Measurements from ENCODE around the gene PSME3. TPM values are rescaled to one million over a fixed set of nuclear protein-coding genes. Genes with fewer than 3 reads are reported as not detected.
"Not testable (repeated sequence)": the region's sequence is repeated elsewhere in the genome, so short reads cannot be mapped to it uniquely, and the experiment has no call there.

PSME3 gene
- total RNA-seq, 1 experiment from 2014 or later, result 192 TPM

DNA sequence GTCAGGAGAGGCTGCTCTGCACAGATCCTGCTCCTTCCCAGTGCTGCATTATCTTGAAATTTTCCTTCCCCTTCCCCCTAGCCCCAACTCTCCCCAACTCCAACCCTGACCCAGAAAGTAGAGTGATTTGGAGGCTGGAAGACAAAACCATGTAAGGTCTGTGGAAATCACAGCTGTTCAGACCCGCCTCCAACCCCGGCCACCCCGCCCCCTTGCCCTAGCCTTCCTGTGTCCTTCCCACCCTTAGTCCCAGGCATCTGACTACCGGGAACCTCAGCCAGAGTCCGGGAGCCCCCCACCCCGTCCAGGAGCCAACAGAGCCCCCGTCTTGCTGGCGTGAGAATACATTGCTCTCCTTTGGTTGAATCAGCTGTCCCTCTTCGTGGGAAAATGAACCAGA is 17.8 kb downstream of the PSME3 start, which contains the start of gene AOC3:
AOC3 (plus strand) TSS at position 246 of the 400 bp plus-strand sequence; CDS start at position 391, 145 bp downstream.
- H3K27ac Mint-ChIP-seq, result no peak within 1 kb of the TSS; the same call in 1 of the 2 replicates
- no peaks in the 10 kb centered on the region for H3K27me3 Mint-ChIP-seq (ENCODE audit: low read depth)
- CTCF ChIA-PET, result interaction anchor here (0.6 to 0.8 kb wide), 3 partner anchors 27 to 1499 kb away, joined by 3 to 6 read pairs (median 3); partner anchors contain the start of gene BECN1
- H3K36me3 Mint-ChIP-seq, result no peaks in the 10 kb centered on the region; the same call in 1 of the 2 replicates
- H3K4me1 Mint-ChIP-seq, result no peaks in the 10 kb centered on the region; the same call in 1 of the 2 replicates
- TF ChIP-seq, protein P1, sequence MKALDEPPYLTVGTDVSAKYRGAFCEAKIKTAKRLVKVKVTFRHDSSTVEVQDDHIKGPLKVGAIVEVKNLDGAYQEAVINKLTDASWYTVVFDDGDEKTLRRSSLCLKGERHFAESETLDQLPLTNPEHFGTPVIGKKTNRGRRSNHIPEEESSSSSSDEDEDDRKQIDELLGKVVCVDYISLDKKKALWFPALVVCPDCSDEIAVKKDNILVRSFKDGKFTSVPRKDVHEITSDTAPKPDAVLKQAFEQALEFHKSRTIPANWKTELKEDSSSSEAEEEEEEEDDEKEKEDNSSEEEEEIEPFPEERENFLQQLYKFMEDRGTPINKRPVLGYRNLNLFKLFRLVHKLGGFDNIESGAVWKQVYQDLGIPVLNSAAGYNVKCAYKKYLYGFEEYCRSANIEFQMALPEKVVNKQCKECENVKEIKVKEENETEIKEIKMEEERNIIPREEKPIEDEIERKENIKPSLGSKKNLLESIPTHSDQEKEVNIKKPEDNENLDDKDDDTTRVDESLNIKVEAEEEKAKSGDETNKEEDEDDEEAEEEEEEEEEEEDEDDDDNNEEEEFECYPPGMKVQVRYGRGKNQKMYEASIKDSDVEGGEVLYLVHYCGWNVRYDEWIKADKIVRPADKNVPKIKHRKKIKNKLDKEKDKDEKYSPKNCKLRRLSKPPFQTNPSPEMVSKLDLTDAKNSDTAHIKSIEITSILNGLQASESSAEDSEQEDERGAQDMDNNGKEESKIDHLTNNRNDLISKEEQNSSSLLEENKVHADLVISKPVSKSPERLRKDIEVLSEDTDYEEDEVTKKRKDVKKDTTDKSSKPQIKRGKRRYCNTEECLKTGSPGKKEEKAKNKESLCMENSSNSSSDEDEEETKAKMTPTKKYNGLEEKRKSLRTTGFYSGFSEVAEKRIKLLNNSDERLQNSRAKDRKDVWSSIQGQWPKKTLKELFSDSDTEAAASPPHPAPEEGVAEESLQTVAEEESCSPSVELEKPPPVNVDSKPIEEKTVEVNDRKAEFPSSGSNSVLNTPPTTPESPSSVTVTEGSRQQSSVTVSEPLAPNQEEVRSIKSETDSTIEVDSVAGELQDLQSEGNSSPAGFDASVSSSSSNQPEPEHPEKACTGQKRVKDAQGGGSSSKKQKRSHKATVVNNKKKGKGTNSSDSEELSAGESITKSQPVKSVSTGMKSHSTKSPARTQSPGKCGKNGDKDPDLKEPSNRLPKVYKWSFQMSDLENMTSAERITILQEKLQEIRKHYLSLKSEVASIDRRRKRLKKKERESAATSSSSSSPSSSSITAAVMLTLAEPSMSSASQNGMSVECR (CRISPR knock-in tag; IDR thresholded peaks at IDR 0.05; ENCODE audit: borderline replicate concordance), result no peak
- TF ChIP-seq, protein P2, sequence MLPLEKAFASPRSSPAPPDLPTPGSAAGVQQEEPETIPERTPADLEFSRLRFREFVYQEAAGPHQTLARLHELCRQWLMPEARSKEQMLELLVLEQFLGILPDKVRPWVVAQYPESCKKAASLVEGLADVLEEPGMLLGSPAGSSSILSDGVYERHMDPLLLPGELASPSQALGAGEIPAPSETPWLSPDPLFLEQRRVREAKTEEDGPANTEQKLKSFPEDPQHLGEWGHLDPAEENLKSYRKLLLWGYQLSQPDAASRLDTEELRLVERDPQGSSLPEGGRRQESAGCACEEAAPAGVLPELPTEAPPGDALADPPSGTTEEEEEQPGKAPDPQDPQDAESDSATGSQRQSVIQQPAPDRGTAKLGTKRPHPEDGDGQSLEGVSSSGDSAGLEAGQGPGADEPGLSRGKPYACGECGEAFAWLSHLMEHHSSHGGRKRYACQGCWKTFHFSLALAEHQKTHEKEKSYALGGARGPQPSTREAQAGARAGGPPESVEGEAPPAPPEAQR (CRISPR knock-in tag; IDR thresholded peaks at IDR 0.05), result no peak
- TF ChIP-seq, protein P3, sequence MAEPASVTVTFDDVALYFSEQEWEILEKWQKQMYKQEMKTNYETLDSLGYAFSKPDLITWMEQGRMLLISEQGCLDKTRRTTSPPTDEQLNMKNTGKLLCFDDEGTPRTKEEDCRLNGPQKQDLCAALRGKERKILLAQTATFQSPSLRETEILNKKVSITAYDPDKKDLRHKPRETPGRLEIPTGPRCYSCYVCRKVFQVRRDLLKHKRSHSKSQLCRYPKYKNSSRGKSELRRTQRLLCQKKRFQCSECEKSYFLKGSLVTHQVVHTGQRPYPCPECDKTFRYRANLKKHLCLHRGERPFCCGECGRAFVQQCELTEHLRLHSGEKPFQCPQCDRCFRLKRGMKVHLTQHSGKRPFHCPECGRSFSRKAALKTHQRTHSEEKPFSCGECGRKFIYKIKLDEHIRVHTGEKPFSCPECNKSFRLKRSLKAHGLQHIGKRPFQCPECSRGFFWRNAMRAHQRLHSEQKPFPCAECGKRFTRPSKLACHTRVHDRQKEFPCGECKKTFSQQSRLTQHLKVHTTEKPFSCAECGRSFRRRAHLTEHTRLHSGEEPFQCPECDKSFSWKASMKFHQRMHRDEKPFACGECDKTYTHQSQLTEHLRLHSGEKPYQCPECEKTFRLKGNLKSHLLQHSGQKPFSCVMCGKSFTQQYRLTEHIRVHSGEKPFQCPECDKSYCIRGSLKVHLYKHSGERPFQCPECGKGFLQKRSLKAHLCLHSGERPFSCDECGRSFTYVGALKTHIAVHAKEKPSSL (CRISPR knock-in tag; conservative IDR thresholded peaks at IDR 0.05), result no peak
- TF ChIP-seq ATF1 (CRISPR knock-in tag; IDR thresholded peaks at IDR 0.05) (no peak), EMX1 (CRISPR knock-in tag; IDR thresholded peaks at IDR 0.05) (no peak), HMGA2 (CRISPR knock-in tag; IDR thresholded peaks at IDR 0.05) (no peak), CBFB (CRISPR knock-in tag; IDR thresholded peaks at IDR 0.05; ENCODE audit: low read depth) (no peak), ESRRA (CRISPR knock-in tag; IDR thresholded peaks at IDR 0.05; ENCODE audit: borderline replicate concordance) (no peak), FOXJ3 (CRISPR knock-in tag; IDR thresholded peaks at IDR 0.05; ENCODE audit: borderline replicate concordance) (no peak), TP53 (CRISPR knock-in tag; IDR thresholded peaks at IDR 0.05) (no peak), JUN (CRISPR knock-in tag; IDR thresholded peaks at IDR 0.05) (no peak), KAT7 (CRISPR knock-in tag; IDR thresholded peaks at IDR 0.05; ENCODE audit: borderline replicate concordance) (no peak)
- TF ChIP-seq, protein P4, sequence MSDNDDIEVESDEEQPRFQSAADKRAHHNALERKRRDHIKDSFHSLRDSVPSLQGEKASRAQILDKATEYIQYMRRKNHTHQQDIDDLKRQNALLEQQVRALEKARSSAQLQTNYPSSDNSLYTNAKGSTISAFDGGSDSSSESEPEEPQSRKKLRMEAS (CRISPR knock-in tag; IDR thresholded peaks at IDR 0.05), result no peak
- TF ChIP-seq, protein P5, sequence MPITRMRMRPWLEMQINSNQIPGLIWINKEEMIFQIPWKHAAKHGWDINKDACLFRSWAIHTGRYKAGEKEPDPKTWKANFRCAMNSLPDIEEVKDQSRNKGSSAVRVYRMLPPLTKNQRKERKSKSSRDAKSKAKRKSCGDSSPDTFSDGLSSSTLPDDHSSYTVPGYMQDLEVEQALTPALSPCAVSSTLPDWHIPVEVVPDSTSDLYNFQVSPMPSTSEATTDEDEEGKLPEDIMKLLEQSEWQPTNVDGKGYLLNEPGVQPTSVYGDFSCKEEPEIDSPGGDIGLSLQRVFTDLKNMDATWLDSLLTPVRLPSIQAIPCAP (CRISPR knock-in tag; IDR thresholded peaks at IDR 0.05), result no peak
- TF ChIP-seq, protein P6, sequence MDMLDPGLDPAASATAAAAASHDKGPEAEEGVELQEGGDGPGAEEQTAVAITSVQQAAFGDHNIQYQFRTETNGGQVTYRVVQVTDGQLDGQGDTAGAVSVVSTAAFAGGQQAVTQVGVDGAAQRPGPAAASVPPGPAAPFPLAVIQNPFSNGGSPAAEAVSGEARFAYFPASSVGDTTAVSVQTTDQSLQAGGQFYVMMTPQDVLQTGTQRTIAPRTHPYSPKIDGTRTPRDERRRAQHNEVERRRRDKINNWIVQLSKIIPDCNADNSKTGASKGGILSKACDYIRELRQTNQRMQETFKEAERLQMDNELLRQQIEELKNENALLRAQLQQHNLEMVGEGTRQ (CRISPR knock-in tag; IDR thresholded peaks at IDR 0.05), result no peak
- TF ChIP-seq, protein P7, sequence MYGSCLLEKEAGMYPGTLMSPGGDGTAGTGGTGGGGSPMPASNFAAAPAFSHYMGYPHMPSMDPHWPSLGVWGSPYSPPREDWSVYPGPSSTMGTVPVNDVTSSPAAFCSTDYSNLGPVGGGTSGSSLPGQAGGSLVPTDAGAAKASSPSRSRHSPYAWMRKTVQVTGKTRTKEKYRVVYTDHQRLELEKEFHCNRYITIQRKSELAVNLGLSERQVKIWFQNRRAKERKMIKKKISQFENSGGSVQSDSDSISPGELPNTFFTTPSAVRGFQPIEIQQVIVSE (CRISPR knock-in tag; IDR thresholded peaks at IDR 0.05; ENCODE audit: borderline replicate concordance), result no peak
- no peaks in the 10 kb centered on the region for H3K9me3 Mint-ChIP-seq
- no peak for DNase-seq (ENCODE audit: low spot score)
- POLR2A ChIA-PET, result interaction anchor here (0.6 kb wide), 1 partner anchor 17 kb away, joined by 3 read pairs; the partner anchor contains the start of gene PSME3
- ATAC-seq, result peak; percentile 36; the same call in 1 of the 2 replicates
- no peak within 1 kb of the TSS for H3K4me3 Mint-ChIP-seq

DNA sequence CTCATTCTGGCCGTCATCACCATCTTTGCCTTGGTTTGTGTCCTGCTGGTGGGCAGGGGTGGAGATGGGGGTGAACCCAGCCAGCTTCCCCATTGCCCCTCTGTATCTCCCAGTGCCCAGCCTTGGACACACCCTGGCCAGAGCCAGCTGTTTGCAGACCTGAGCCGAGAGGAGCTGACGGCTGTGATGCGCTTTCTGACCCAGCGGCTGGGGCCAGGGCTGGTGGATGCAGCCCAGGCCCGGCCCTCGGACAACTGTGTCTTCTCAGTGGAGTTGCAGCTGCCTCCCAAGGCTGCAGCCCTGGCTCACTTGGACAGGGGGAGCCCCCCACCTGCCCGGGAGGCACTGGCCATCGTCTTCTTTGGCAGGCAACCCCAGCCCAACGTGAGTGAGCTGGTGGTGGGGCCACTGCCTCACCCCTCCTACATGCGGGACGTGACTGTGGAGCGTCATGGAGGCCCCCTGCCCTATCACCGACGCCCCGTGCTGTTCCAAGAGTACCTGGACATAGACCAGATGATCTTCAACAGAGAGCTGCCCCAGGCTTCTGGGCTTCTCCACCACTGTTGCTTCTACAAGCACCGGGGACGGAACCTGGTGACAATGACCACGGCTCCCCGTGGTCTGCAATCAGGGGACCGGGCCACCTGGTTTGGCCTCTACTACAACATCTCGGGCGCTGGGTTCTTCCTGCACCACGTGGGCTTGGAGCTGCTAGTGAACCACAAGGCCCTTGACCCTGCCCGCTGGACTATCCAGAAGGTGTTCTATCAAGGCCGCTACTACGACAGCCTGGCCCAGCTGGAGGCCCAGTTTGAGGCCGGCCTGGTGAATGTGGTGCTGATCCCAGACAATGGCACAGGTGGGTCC is 18.4 kb downstream of the PSME3 start:
- H3K4me3 Mint-ChIP-seq; POLR2A ChIA-PET; ATAC-seq; H3K27me3 Mint-ChIP-seq (ENCODE audit: low read depth); DNase-seq (ENCODE audit: low spot score); H3K4me1 Mint-ChIP-seq; H3K9me3 Mint-ChIP-seq; H3K27ac Mint-ChIP-seq; H3K36me3 Mint-ChIP-seq: not testable (repeated sequence)
- CTCF ChIA-PET, result interaction anchor here (0.6 to 1.7 kb wide), 3 partner anchors 28 to 1498 kb away, joined by 3 to 6 read pairs (median 4); partner anchors contain the start of gene BECN1

All from WTC11 (cell line).